ENCODE measurements around the gene MYADML2.

Gene MYADML2

DNA sequence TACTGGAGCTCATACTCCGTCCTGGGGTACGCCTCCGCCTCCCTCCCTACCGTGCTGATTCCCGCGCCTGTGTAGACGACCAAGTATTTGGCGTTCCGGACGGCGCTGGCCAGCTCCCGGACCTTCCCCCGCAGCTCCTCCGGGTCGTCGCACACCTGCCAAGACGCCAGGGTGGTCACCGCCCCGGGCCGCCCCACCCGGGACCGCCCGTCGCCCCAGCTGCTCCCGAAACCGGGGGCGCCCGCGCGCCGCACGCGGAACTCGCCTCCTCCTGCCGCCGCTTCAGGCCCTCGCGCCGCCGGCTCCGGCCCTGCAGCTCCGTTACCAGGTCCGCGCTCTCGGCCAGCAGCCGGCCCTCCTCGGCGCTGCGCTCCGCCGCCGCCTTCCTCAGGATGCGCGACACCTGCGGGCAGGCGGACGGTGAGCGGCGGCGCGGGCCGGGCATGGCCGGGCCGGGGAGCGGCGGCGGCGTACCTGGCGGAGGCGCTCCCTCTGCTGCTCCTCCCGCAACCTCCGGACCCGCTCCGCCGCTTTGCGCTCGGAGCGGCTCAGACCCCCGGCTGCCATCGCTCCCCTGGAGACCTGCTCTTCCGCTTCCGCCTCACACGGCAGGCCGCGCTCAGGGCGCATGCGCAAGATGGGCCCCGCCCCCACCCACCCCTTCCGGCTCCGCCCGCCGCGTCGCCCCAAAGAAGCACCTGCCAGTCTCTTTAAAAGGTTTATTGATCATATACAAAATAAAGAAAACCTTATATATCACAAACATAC is 29.3 kb downstream of the MYADML2 start, which contains the start of gene SIRT7:
Gene SIRT7 (minus strand): TSS at position 612 of the 768 bp plus-strand sequence. CDS start 45 bp downstream, at position 567.
- H3K27ac ChIP-seq, result peak within 1 kb of the TSS; percentile 81
- TF ChIP-seq CTCF (conservative IDR thresholded peaks at IDR 0.05), result no peak

- TF ChIP-seq CTCF (conservative IDR thresholded peaks at IDR 0.05), result no peak
- peak overlapping the region; percentile 81; the same call in 1 of the 2 replicates for H3K27ac ChIP-seq
Observed at GRCh38 chr17:81916234-81917001, 30.6 kb downstream of the MYADML2 start.

GRCh38 chr17:81915331-81915730 is 31.7 kb downstream of the MYADML2 start:
- H3K27ac ChIP-seq, result peak overlapping the region; percentile 5; the same call in 1 of the 2 replicates
- no peak for TF ChIP-seq CTCF (conservative IDR thresholded peaks at IDR 0.05)

DNA sequence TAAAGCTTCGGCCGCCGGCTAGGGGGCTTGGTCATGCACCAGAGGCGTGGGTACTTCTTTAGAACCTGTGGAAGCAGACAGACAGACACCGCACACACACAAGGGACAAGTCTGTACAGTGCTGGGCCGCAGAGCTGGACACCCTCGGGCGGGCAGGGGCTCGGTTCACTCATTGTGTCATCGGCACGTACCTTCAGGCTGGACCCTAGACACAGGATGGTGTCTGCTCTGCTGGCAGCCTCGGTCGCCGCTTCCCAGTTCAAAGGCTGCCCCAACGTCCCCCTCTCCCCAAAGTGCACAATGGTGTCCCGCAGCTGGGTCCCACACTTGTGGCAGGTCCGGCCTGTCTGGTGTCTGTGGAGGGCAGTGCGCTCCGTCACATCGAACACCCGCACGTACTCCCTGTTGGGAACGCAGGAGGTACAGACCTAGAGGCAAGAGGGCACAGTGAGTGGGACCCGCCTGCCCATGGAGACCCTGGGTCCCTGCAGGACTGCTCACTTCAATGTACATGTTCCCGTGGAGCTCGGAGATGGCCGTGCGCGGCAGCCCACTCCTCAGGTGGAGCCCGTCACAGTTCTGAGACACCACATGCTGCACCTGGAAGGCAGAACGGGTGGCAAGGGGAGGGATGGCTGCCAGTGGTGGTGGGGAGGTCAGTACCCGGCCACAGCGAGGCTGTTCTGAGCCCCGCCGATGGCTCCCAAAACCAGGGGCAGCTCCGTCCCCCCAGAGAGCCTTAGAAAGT is 32.8 kb downstream of the MYADML2 start:
- H3K27ac ChIP-seq, result no peak overlapping the region
- TF ChIP-seq CTCF (conservative IDR thresholded peaks at IDR 0.05), result no peak

- H3K27ac ChIP-seq, result no peak overlapping the region
- no peak for TF ChIP-seq CTCF (conservative IDR thresholded peaks at IDR 0.05)
Observed at GRCh38 chr17:81913394-81914102, 33.5 kb downstream of the MYADML2 start.

GRCh38 chr17:81912441-81913309 is 34.4 kb downstream of the MYADML2 start:
- peak overlapping the region; percentile 64 for H3K27ac ChIP-seq
- TF ChIP-seq CTCF (conservative IDR thresholded peaks at IDR 0.05), result no peak
